Hepatocyte (in vitro differentiated cells): ENCODE measurements around the gene CCDC192. TPM values are rescaled to one million over a fixed set of nuclear protein-coding genes. Genes with fewer than 3 reads are reported as not detected.
"Not testable (repeated sequence)": the region's sequence is repeated elsewhere in the genome, so short reads cannot be mapped to it uniquely, and the experiment has no call there.

Source experiments
- DNase-seq: peaks from one replicate; pipeline ENCODE4 v3.0.0-alpha.2; 2016; ENCODE audit warnings: low spot score
- H2AFZ ChIP-seq: fragments of 200-600 bp; sonication (generic); 2 replicates; pipeline ENCODE4 v1.6.0; 2016; ENCODE audit warnings: antibody characterized with exemption, mild to moderate bottlenecking
- H3K27ac ChIP-seq: fragments of 200-600 bp; sonication (generic); 2 replicates; pipeline ENCODE4 v1.5.1; 2016; ENCODE audit warnings: mild to moderate bottlenecking
- H3K27me3 ChIP-seq: fragments of 200-600 bp; sonication (generic); 2 replicates; pipeline ENCODE4 v1.6.1; 2016
- H3K36me3 ChIP-seq: fragments of 200-600 bp; sonication (generic); replicated peaks from 2 replicates; pipeline ENCODE4 v1.5.1; 2016; ENCODE audit warnings: low read depth; ENCODE audit not compliant: insufficient read depth
- H3K4me1 ChIP-seq: fragments of 200-600 bp; sonication (generic); 2 replicates; pipeline ENCODE4 v1.5.1; 2016; ENCODE audit warnings: mild to moderate bottlenecking, moderate library complexity; ENCODE audit not compliant: insufficient read depth
- H3K4me2 ChIP-seq: fragments of 200-600 bp; sonication (generic); 2 replicates; pipeline ENCODE4 v1.6.0; 2016
- H3K4me3 ChIP-seq: fragments of 200-600 bp; sonication (generic); 2 replicates; pipeline ENCODE4 v1.5.1; 2016; ENCODE audit warnings: mild to moderate bottlenecking
- H3K79me2 ChIP-seq: fragments of 200-600 bp; sonication (generic); 2 replicates; pipeline ENCODE4 v1.6.0; 2017; ENCODE audit warnings: mild to moderate bottlenecking
- H3K9me2 ChIP-seq: fragments of 200-600 bp; sonication (generic); replicated peaks from 2 replicates; pipeline ENCODE4 v1.6.0; 2017; ENCODE audit warnings: mild to moderate bottlenecking; ENCODE audit not compliant: insufficient read depth
- H3K9me3 ChIP-seq: fragments of 200-600 bp; sonication (generic); 2 replicates; pipeline ENCODE4 v1.5.1; 2016; ENCODE audit warnings: low read depth, mild to moderate bottlenecking
- H4K20me1 ChIP-seq: fragments of 200-600 bp; sonication (generic); 2 replicates; pipeline ENCODE4 v1.6.0; 2016; ENCODE audit warnings: mild to moderate bottlenecking; ENCODE audit not compliant: insufficient read depth, poor library complexity, severe bottlenecking
- EZH2 ChIP-seq: fragments of 200-600 bp; sonication (generic); IDR thresholded peaks from 2 replicates; pipeline ENCODE4 v1.6.1; 2016; ENCODE audit warnings: antibody characterized with exemption, mild to moderate bottlenecking, borderline replicate concordance
- EZH2phosphoT487 ChIP-seq: fragments of 200-600 bp; sonication (generic); IDR thresholded peaks from one replicate; pipeline ENCODE4 v1.6.1; 2018; ENCODE audit warnings: antibody characterized with exemption, mild to moderate bottlenecking, low read depth, moderate library complexity; ENCODE audit not compliant: unreplicated experiment, severe bottlenecking
- WGBS: methylation state at CpG from one replicate; pipeline ENCODE4 v1.1.6; 2016; ENCODE audit warnings: low lambda C conversion rate; ENCODE audit errors: missing lambda C conversion rate; 5-methylcytosine and 5-hydroxymethylcytosine counted together
- polyA plus RNA-seq: library from polyadenylated mRNA; unstranded; fragments of >200 nt; fragmentation: Nextera tagmentation; extraction: Ambion mirVana; gene quantifications from 2 replicates; pipeline ENCODE4 v1.2.1, GENCODE V29; 2016
- total RNA-seq: library from RNA; depleted of rRNA; stranded (reverse); fragments of >200 nt; gene quantifications from 2 replicates; pipeline ENCODE4 v1.2.3, GENCODE V29; 2014
- TF ChIP-seq, protein P1 (sequence below): fragments of 200-600 bp; sonication (generic); IDR thresholded peaks from 2 replicates; pipeline ENCODE4 v1.5.1; 2016; ENCODE audit warnings: antibody characterized with exemption, mild to moderate bottlenecking; ENCODE audit not compliant: poor library complexity

The CCDC192 gene
- total and polyA plus RNA-seq, 2 experiments from 2014 or later: 0.39 TPM; not detected in 1

DNA sequence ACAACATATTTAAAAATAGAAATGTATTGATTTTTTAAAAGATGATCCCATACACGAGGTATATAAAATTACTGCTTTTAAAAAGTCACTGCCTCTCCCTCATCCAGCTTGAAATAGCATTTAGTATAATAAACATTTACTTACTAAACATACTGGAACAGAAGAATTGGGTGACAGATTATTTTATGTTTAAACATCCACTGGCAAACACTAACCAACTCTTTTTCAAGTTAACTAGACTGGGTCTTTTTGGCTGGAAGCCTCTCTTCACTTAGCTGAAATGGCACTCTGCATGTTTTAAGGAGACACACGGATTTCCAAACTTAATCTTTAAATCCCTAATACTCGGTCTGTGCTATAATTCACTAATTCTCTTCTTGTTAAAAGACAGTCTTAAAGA is 35.3 kb upstream of the CCDC192 start:
- Histone ChIP-seq H3K4me2 (no peak overlapping the region), H3K36me3 (no peaks in the 10 kb centered on the region), H3K9me3 (no peaks in the 10 kb centered on the region), H3K27me3 (no peaks in the 10 kb centered on the region), H3K79me2 (no peaks in the 10 kb centered on the region), H3K4me3 (no peak overlapping the region), H4K20me1 (no peaks in the 10 kb centered on the region), H3K4me1 (no peaks in the 10 kb centered on the region), H3K27ac (no peak overlapping the region), H3K9me2 (no peaks in the 10 kb centered on the region), H2AFZ (no peak overlapping the region)
- TF ChIP-seq EZH2: no peak
- TF ChIP-seq EZH2phosphoT487: no peak
- TF ChIP-seq, protein P1, sequence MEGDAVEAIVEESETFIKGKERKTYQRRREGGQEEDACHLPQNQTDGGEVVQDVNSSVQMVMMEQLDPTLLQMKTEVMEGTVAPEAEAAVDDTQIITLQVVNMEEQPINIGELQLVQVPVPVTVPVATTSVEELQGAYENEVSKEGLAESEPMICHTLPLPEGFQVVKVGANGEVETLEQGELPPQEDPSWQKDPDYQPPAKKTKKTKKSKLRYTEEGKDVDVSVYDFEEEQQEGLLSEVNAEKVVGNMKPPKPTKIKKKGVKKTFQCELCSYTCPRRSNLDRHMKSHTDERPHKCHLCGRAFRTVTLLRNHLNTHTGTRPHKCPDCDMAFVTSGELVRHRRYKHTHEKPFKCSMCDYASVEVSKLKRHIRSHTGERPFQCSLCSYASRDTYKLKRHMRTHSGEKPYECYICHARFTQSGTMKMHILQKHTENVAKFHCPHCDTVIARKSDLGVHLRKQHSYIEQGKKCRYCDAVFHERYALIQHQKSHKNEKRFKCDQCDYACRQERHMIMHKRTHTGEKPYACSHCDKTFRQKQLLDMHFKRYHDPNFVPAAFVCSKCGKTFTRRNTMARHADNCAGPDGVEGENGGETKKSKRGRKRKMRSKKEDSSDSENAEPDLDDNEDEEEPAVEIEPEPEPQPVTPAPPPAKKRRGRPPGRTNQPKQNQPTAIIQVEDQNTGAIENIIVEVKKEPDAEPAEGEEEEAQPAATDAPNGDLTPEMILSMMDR: no peak
- WGBS: 34% methylated on average over 3 of the region's 3 CpGs
- no peak for DNase-seq

DNA sequence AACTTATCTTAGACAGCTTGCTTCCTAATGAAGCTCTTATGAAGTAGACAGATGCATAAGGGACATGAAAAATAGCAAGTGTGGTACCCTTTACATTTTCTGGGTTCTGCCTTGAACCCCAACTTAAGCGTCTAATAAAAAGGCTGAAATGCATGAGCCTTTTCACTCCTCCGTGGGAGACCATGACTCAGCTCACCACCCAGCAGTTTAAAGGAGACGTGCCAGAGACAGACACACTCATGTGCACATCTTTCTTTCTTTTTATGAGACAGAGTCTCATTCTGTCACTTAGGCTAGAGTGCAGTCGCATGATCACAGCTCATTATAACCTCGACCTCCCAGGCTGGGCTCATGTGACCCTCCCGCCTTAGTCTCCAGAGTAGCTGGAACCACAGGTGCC is 32.0 kb upstream of the CCDC192 start:
- Histone ChIP-seq H3K27me3 (no peaks in the 10 kb centered on the region), H3K9me2 (no peaks in the 10 kb centered on the region), H3K9me3 (no peaks in the 10 kb centered on the region), H3K79me2 (no peaks in the 10 kb centered on the region), H4K20me1 (no peaks in the 10 kb centered on the region), H3K4me2 (no peak overlapping the region), H3K27ac (no peak overlapping the region), H3K4me3 (no peak overlapping the region), H3K36me3 (no peaks in the 10 kb centered on the region), H2AFZ (no peak overlapping the region), H3K4me1 (no peaks in the 10 kb centered on the region)
- 84% methylated on average over 6 of the region's 6 CpGs for WGBS
- TF ChIP-seq EZH2phosphoT487 (no peak), EZH2 (no peak)
- TF ChIP-seq, protein P1: no peak
- DNase-seq: no peak

DNA sequence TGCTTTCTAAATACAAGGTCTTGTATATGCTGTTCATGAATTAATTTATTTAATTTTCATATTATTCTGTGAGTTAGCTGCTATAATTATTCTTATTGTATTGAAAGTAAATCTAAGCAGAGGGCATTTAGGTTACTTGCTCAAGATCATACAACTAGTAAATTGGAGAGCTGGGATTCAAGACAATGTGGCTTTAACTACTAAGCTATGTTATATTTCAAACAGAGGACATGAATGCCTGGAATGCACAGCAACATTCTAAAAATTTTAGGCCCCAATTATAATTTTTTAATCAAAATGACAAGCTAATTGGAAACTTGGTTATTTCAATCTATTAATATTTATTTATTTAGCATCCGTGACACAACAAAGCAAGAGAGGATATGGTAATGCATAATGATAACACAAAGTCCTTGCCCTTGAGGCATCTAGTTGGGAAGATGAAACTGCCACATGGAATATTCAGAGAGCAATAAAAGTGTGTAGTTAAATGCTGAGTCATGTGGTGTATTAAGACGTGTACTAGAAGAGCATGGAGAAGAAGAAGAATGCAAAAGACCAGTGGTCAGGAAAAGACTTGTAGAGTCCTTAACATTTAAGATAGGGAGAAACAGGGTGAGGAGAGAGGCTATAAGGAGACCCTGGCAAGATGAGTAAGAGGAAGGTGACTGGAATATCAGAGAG is 29.9 kb upstream of the CCDC192 start:
- TF ChIP-seq EZH2phosphoT487 (no peak), EZH2 (no peak)
- TF ChIP-seq, protein P1: no peak
- Histone ChIP-seq H3K79me2 (no peaks in the 10 kb centered on the region), H3K27ac (no peak overlapping the region), H3K9me3 (no peaks in the 10 kb centered on the region), H3K9me2 (no peaks in the 10 kb centered on the region), H3K4me2 (no peak overlapping the region), H2AFZ (no peak overlapping the region), H3K27me3 (no peaks in the 10 kb centered on the region), H3K4me1 (no peaks in the 10 kb centered on the region), H3K4me3 (no peak overlapping the region), H4K20me1 (no peaks in the 10 kb centered on the region), H3K36me3 (no peaks in the 10 kb centered on the region)
- WGBS: 61% methylated on average over 2 of the region's 2 CpGs
- no peak for DNase-seq

DNA sequence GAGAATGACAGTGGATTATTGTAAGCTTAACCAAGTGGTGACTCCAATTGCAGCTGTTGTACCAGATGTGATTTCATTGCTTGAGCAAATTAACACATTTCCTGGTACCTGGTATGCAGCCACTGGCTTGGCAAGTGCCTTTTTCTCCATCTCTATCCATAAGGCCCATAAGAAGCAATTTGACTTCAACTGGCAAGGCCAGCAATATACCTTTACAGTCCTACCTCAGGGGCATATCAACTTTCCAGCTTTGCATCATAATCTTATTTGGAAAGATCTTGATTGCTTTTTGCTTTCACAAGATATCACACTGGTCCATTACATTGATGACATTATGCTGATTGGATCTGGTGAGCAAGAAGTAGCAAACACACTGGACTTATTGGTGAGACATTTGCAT is 26.2 kb upstream of the CCDC192 start:
- H3K9me2 ChIP-seq, H3K27me3 ChIP-seq, H3K36me3 ChIP-seq, H3K79me2 ChIP-seq, H3K4me2 ChIP-seq, H3K4me3 ChIP-seq, H3K9me3 ChIP-seq, H3K4me1 ChIP-seq, DNase-seq, H4K20me1 ChIP-seq, H3K27ac ChIP-seq, H2AFZ ChIP-seq: not testable (repeated sequence)

DNA sequence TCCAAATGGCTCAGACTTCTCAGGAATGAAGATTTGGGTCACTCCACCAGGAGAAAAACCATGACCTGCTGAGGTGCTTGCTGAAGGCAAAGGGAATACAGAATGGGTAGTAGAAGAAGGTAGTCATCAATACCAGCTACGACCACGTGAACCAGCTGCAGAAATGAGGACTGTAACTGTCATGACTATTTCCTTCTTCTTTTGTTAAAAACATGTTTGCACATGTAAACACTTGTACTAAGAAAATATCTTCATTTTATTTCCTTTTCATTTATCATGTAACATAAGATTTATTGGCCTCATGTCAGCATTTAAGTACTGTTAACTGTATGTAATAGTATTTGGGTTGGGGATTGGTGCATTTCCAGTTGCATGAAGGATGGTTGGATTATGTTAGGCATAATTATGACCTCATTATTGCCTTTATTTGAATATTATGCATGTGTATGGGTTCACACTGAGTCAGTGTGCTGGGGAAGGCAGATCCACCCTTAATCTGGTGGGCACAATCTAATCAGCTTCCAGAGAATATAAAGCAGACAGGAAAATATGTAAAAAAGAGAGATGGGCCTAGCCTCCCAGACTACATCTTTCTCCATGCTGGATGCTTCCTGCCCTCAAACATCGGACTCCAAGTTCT is 23.4 kb upstream of the CCDC192 start:
- H3K27me3 ChIP-seq, DNase-seq, H3K36me3 ChIP-seq, H4K20me1 ChIP-seq, H3K27ac ChIP-seq, H3K9me3 ChIP-seq, H3K4me3 ChIP-seq, H3K4me1 ChIP-seq, H3K9me2 ChIP-seq, H2AFZ ChIP-seq, H3K79me2 ChIP-seq, H3K4me2 ChIP-seq: not testable (repeated sequence)
- 95% methylated on average over 3 of the region's 3 CpGs for WGBS
